ENCODE results near the gene ERAL1. TPM values are rescaled to one million over a fixed set of nuclear protein-coding genes. Genes with fewer than 3 reads are reported as not detected.

Gene ERAL1
- total and polyA plus RNA-seq, 7 donors: 38.3 to 98.5 (median 44.7) TPM

DNA sequence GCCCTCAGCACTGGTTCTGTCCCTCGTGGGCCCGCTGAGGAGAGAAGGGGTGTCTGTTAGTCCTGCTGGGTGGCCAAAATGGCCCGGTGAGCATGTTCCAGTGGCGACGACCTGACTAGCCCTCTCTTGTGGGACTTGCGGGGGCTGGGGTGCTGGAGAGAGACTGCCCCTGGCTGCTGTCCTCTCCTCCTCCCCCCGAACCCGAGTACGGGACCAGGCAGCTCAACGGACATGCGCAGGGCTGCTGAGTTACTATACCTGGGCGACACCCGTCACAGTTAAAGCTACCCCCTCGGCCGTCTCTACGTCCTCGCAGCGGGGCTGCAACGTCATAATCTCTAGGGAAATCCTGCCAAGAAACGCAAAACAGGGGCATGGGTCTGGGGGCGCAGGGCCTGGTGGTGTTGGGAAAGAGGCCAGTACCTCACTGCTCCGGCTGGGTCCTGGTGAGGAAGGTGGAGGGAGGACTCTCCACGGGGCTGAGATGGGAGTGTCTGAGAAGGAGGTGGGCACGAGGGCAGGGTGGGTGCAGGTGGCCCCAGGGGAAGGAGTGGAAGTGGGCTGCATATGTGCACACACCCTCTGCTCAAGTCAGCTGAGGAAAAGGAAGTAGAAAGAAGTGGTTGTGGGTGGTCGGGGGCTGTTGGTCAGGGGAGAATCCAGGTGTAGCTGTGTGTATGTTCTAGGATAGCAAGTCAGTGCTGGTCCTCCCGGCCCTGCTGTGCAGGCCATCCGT, 29.3 kb downstream of the ERAL1 start:
- Histone ChIP-seq H3K27ac (no peak overlapping the region), H3K9me3 (no peaks in the 10 kb centered on the region), H3K4me3 (no peak overlapping the region), H3K4me1 (no peaks in the 10 kb centered on the region), H3K27me3 (ENCODE audit: insufficient read depth in 3 of 3, low read length in 2 of 3) (no peaks in the 10 kb centered on the region), H3K36me3 (ENCODE audit: insufficient read depth in 1 of 2, low read depth in 1 of 2) (peaks cover 5 to 81% of the 10 kb centered on the region in 2 donors)
- intact Hi-C loops (cut with DNase I): no loop called here
- ATAC-seq (no peak), DNase-seq (no peak)
- 87 to 91% (median 90%) methylated on average over 24 to 27 of the region's 27 CpGs for WGBS, 3 donors
- TF ChIP-seq, protein P1, sequence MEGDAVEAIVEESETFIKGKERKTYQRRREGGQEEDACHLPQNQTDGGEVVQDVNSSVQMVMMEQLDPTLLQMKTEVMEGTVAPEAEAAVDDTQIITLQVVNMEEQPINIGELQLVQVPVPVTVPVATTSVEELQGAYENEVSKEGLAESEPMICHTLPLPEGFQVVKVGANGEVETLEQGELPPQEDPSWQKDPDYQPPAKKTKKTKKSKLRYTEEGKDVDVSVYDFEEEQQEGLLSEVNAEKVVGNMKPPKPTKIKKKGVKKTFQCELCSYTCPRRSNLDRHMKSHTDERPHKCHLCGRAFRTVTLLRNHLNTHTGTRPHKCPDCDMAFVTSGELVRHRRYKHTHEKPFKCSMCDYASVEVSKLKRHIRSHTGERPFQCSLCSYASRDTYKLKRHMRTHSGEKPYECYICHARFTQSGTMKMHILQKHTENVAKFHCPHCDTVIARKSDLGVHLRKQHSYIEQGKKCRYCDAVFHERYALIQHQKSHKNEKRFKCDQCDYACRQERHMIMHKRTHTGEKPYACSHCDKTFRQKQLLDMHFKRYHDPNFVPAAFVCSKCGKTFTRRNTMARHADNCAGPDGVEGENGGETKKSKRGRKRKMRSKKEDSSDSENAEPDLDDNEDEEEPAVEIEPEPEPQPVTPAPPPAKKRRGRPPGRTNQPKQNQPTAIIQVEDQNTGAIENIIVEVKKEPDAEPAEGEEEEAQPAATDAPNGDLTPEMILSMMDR (IDR thresholded peaks at IDR 0.05): no peak

DNA sequence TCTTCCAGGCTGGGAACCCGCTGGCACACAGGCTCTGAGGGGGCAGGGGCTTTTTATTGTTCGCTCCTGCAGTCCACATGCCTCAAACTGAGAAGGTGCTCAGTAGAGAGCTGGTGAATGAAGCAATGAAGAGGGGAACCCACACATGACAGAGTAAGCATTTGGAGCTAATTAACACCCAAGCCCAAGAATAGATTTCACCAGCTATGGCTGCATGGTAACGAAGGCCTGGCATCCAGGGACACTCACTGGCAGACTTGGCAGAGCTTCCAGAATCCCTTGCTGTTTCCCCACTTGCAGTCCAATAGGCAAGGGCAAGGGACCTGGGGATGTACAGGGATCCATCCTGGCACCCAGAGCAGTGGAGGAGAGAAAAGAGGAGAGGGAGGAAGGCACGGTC, 30.5 kb downstream of the ERAL1 start:
- H3K4me3 ChIP-seq: no peak overlapping the region
- DNase-seq: no peak
- WGBS, 3 donors: 90 to 91% (median 90%) methylated on average over 4 of the region's 4 CpGs
- no peaks in the 10 kb centered on the region for H3K9me3 ChIP-seq
- intact Hi-C loops (cut with DNase I): no loop called here
- no peak for ATAC-seq
- H3K27ac ChIP-seq: no peak overlapping the region
- TF ChIP-seq, protein P1 (IDR thresholded peaks at IDR 0.05): no peak
- no peaks in the 10 kb centered on the region for H3K4me1 ChIP-seq
- H3K36me3 ChIP-seq (ENCODE audit: insufficient read depth in 1 of 2, low read depth in 1 of 2): peaks cover 5 to 69% of the 10 kb centered on the region in 2 donors
- H3K27me3 ChIP-seq (ENCODE audit: insufficient read depth in 3 of 3, low read length in 2 of 3): no peaks in the 10 kb centered on the region

DNA sequence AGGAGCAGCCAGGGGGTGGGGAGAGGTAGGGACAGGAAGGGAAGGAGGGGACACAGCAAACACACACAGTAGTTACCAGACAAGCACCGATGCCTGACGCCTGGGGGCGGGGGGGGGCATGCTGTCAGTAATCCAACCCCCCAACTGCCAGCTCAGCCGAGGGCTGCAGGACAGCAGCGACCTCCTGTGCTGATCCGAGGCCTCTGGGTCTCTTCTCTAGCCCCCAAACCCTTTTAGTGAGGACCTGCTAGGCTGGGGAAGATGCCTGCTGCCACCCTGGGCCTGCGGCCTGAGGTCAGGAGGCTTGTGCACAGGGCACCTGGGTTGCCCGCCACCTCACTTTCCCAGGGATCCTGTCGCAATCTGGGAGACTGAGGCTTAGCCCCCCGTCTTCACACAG, 31.1 kb downstream of the ERAL1 start:
- ATAC-seq (no peak), DNase-seq (no peak)
- WGBS, 3 donors: 85 to 90% (median 85%) methylated on average over 10 of the region's 10 CpGs
- no peak overlapping the region for H3K27ac ChIP-seq
- no peaks in the 10 kb centered on the region for H3K4me1 ChIP-seq
- no peaks in the 10 kb centered on the region for H3K27me3 ChIP-seq (ENCODE audit: insufficient read depth in 3 of 3, low read length in 2 of 3)
- intact Hi-C loops (cut with DNase I): no loop called here
- peaks cover 5 to 63% of the 10 kb centered on the region in 2 donors for H3K36me3 ChIP-seq (ENCODE audit: insufficient read depth in 1 of 2, low read depth in 1 of 2)
- no peak overlapping the region for H3K4me3 ChIP-seq
- TF ChIP-seq, protein P1 (IDR thresholded peaks at IDR 0.05): no peak
- H3K9me3 ChIP-seq: no peaks in the 10 kb centered on the region

DNA sequence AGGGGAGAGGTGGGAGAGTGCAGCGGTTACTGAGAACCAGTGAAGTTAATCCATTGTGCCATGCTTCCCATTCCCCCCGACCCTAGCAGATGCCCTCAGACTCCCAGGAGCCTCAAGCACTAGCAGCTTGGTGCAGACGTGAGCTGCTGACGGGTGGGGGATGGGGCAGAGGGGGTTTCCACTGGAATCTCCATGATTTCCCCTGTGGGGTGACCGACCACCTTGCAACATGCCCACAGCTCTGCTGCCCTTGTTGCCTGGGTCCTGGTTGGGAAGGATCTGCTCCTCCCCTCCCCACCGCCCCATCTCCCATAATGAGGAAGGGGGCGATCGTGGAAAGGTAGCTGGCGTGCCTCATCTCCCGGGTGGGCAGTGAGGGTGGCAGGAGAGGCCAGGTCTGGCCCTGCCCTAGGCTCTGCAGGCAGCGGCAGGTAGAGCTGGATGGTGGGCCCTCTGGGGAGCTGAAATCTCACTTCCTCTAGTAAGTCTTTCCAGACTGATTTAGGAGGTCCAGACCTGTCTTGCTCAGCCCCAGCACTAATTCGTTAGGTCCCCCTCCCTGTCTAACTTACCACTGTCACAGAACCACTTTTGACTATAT, 33.2 kb downstream of the ERAL1 start:
- Histone ChIP-seq H3K27me3 (ENCODE audit: insufficient read depth in 3 of 3, low read length in 2 of 3) (no peaks in the 10 kb centered on the region), H3K4me3 (no peak overlapping the region), H3K27ac (no peak overlapping the region), H3K9me3 (no peaks in the 10 kb centered on the region), H3K4me1 (peaks cover 13% of the 10 kb centered on the region), H3K36me3 (ENCODE audit: insufficient read depth in 1 of 2, low read depth in 1 of 2) (peaks cover 0 to 43% of the 10 kb centered on the region in 2 donors)
- WGBS, 3 donors: 79 to 88% (median 87%) methylated on average over 12 of the region's 12 CpGs
- DNase-seq (no peak), ATAC-seq (no peak)
- intact Hi-C loops (cut with DNase I): no loop called here
- TF ChIP-seq, protein P1 (IDR thresholded peaks at IDR 0.05): no peak

All from psoas muscle (tissue), 8 donors.